MM.1S (cell line): ENCODE results near the gene PAX7.

Experiments used
- CTCF ChIP-seq: fragments of 300-600 bp; sonication (generic); IDR thresholded peaks from 2 replicates; pipeline ENCODE4 v1.5.1; 2016; ENCODE audit warnings: antibody characterized with exemption, low read length, mixed read lengths
- EZH2 ChIP-seq: fragments of 300-600 bp; sonication (generic); optimal IDR thresholded peaks from 2 replicates; pipeline ENCODE3; 2017; ENCODE audit warnings: low read depth, mild to moderate bottlenecking, antibody characterized with exemption, low read length, mixed read lengths
- EZH2phosphoT487 ChIP-seq: fragments of 300-600 bp; sonication (generic); IDR thresholded peaks from 2 replicates; pipeline ENCODE4 v1.6.1; 2018; ENCODE audit warnings: antibody characterized with exemption, low read length

GRCh38 chr1:18781031-18781430 lies 150.4 kb downstream of the PAX7 start:
- no peak for TF ChIP-seq EZH2
- TF ChIP-seq CTCF, result no peak
- TF ChIP-seq EZH2phosphoT487, result no peak
